ENCODE data around the gene TUSC2. TPM values are rescaled to one million over a fixed set of nuclear protein-coding genes. Genes with fewer than 3 reads are reported as not detected.

Gene TUSC2
- total and polyA plus RNA-seq, 2 of the 13 experiments (the other 11 are each of a cell fraction or from before 2014, with no cell fraction given) = 36.7 to 39.1 TPM

GRCh38 chr3:50347187-50347813 lies 19.3 kb upstream of the TUSC2 start (continued):
- peak; percentile 88 for TF ChIP-seq ZNF362 (CRISPR knock-in tag; IDR thresholded peaks at IDR 0.05; ENCODE audit: borderline replicate concordance)
- TF ChIP-seq ZNF577 (CRISPR knock-in tag; IDR thresholded peaks at IDR 0.05; ENCODE audit: borderline replicate concordance, low read depth) = no peak
- peak; percentile 51; the same call in 1 of the 2 replicates for TF ChIP-seq THAP11 (CRISPR knock-in tag; IDR thresholded peaks at IDR 0.05)
- TF ChIP-seq ZBTB40 (IDR thresholded peaks at IDR 0.05) = no peak
- peak; percentile 92 for TF ChIP-seq ZBTB40 (CRISPR knock-in tag; IDR thresholded peaks at IDR 0.05)
- TF ChIP-seq NCOA5 (CRISPR knock-in tag; IDR thresholded peaks at IDR 0.05) = no peak
- peak; percentile 67 for TF ChIP-seq FOSL2 (CRISPR knock-in tag; IDR thresholded peaks at IDR 0.05)
- 0 out of 2 replicates have a peak, but pooled peaks have one; percentile 28 for TF ChIP-seq FOXA3 (CRISPR knock-in tag; IDR thresholded peaks at IDR 0.05)
- no peak for TF ChIP-seq FOXA1 (IDR thresholded peaks at IDR 0.05)
- TF ChIP-seq FOXA1 (CRISPR knock-in tag; IDR thresholded peaks at IDR 0.05) = 0 out of 2 replicates have a peak, but pooled peaks have one; percentile 20
- peak; percentile 65 for TF ChIP-seq STAG1 (CRISPR knock-in tag; IDR thresholded peaks at IDR 0.05)
- no peak for TF ChIP-seq KLF15 (CRISPR knock-in tag; IDR thresholded peaks at IDR 0.05; ENCODE audit: borderline replicate concordance)
- TF ChIP-seq, protein P1, sequence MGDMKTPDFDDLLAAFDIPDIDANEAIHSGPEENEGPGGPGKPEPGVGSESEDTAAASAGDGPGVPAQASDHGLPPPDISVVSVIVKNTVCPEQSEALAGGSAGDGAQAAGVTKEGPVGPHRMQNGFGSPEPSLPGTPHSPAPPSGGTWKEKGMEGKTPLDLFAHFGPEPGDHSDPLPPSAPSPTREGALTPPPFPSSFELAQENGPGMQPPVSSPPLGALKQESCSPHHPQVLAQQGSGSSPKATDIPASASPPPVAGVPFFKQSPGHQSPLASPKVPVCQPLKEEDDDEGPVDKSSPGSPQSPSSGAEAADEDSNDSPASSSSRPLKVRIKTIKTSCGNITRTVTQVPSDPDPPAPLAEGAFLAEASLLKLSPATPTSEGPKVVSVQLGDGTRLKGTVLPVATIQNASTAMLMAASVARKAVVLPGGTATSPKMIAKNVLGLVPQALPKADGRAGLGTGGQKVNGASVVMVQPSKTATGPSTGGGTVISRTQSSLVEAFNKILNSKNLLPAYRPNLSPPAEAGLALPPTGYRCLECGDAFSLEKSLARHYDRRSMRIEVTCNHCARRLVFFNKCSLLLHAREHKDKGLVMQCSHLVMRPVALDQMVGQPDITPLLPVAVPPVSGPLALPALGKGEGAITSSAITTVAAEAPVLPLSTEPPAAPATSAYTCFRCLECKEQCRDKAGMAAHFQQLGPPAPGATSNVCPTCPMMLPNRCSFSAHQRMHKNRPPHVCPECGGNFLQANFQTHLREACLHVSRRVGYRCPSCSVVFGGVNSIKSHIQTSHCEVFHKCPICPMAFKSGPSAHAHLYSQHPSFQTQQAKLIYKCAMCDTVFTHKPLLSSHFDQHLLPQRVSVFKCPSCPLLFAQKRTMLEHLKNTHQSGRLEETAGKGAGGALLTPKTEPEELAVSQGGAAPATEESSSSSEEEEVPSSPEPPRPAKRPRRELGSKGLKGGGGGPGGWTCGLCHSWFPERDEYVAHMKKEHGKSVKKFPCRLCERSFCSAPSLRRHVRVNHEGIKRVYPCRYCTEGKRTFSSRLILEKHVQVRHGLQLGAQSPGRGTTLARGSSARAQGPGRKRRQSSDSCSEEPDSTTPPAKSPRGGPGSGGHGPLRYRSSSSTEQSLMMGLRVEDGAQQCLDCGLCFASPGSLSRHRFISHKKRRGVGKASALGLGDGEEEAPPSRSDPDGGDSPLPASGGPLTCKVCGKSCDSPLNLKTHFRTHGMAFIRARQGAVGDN (CRISPR knock-in tag; IDR thresholded peaks at IDR 0.05) = peak; percentile 32

All from HepG2 (cell line).